Adrenal gland (tissue), 5 donors: ENCODE results near the gene NUP133.

Experiments used
- POLR2A ChIP-seq, 2 donors: fragments of 450-650 bp; IDR thresholded peaks; one replicate each; pipeline ENCODE4 v1.6.1; 2017; ENCODE audit warnings: antibody characterized with exemption in 2 of 2, mild to moderate bottlenecking in 2 of 2, moderate library complexity in 1 of 2
- TF ChIP-seq, protein P1 (sequence below), 6 experiments: fragments of 450-650 bp in 4 of 6; fragments of 200-600 bp in 2 of 6; sonication (generic) in 1 of 6; IDR thresholded peaks; 1 replicate in 5 of 6; 2 replicates in 1 of 6; pipeline versions ENCODE4 v1.5.1 to v1.8.0; 2016 to 2021; ENCODE audit warnings: antibody characterized with exemption in 6 of 6, mild to moderate bottlenecking in 2 of 6, moderate library complexity in 1 of 6
- donor health status: DM: no; HTN: no; CAD: no.

DNA sequence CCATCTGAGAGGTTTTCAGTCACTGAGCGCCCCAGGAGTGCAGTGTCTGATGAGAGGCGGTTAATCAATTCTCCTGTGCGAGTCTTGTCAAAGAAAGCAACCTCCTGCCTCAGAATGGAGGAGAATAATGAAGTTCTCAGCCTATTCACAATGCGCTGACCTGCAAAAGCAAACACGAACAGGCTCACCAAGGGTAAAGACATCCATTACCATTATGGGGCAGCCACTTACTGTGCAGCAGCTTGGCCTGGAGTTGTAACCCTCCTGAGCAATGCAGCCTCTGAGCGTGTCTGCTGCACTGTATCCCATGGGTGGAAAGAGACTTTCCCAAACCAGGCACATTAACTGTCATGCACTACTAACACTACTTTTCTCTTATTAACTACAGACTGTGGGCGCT is 39.4 kb upstream of the NUP133 start:
- TF ChIP-seq, protein P1, sequence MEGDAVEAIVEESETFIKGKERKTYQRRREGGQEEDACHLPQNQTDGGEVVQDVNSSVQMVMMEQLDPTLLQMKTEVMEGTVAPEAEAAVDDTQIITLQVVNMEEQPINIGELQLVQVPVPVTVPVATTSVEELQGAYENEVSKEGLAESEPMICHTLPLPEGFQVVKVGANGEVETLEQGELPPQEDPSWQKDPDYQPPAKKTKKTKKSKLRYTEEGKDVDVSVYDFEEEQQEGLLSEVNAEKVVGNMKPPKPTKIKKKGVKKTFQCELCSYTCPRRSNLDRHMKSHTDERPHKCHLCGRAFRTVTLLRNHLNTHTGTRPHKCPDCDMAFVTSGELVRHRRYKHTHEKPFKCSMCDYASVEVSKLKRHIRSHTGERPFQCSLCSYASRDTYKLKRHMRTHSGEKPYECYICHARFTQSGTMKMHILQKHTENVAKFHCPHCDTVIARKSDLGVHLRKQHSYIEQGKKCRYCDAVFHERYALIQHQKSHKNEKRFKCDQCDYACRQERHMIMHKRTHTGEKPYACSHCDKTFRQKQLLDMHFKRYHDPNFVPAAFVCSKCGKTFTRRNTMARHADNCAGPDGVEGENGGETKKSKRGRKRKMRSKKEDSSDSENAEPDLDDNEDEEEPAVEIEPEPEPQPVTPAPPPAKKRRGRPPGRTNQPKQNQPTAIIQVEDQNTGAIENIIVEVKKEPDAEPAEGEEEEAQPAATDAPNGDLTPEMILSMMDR (IDR thresholded peaks at IDR 0.05) = no peak
- no peak for TF ChIP-seq POLR2A (IDR thresholded peaks at IDR 0.05)
